ENCODE measurements around the gene CDKAL1. TPM values are rescaled to one million over a fixed set of nuclear protein-coding genes. Genes with fewer than 3 reads are reported as not detected.

CDKAL1 gene
- total RNA-seq, 6 experiments from 2014 or later: 9.2 to 14.3 (median 11.9) TPM

- H3K27me3 Mint-ChIP-seq (ENCODE audit: insufficient read depth): no peaks in the 10 kb centered on the region
- no peak for DNase-seq
- no peak overlapping the region for H3K4me3 Mint-ChIP-seq
- TF ChIP-seq CTCF (IDR thresholded peaks at IDR 0.05): no peak
- no peaks in the 10 kb centered on the region for H3K36me3 Mint-ChIP-seq (ENCODE audit: low read depth)
- H3K4me1 Mint-ChIP-seq (ENCODE audit: low read depth): peaks cover 3% of the 10 kb centered on the region
- H3K9me3 Mint-ChIP-seq: no peaks in the 10 kb centered on the region
- no peak overlapping the region for H3K27ac Mint-ChIP-seq
Observed at GRCh38 chr6:20797597-20797996, 263.3 kb downstream of the CDKAL1 start.

- DNase-seq: no peak
- Mint-ChIP-seq H3K27ac (no peak overlapping the region), H3K4me1 (ENCODE audit: low read depth) (peaks cover 17% of the 10 kb centered on the region), H3K27me3 (ENCODE audit: insufficient read depth) (no peaks in the 10 kb centered on the region), H3K4me3 (no peak overlapping the region), H3K9me3 (no peaks in the 10 kb centered on the region), H3K36me3 (ENCODE audit: low read depth) (no peaks in the 10 kb centered on the region)
- no peak for TF ChIP-seq CTCF (IDR thresholded peaks at IDR 0.05)
Observed at GRCh38 chr6:20800229-20800628, 266.0 kb downstream of the CDKAL1 start.

- H3K27me3 Mint-ChIP-seq (ENCODE audit: insufficient read depth): no peaks in the 10 kb centered on the region
- TF ChIP-seq CTCF (IDR thresholded peaks at IDR 0.05): no peak
- no peak overlapping the region for H3K27ac Mint-ChIP-seq
- no peak overlapping the region for H3K4me3 Mint-ChIP-seq
- H3K36me3 Mint-ChIP-seq (ENCODE audit: low read depth): peaks cover 2% of the 10 kb centered on the region
- H3K9me3 Mint-ChIP-seq: no peaks in the 10 kb centered on the region
- DNase-seq: no peak
- peaks cover 17% of the 10 kb centered on the region for H3K4me1 Mint-ChIP-seq (ENCODE audit: low read depth)
Observed at GRCh38 chr6:20800653-20801052, 266.4 kb downstream of the CDKAL1 start.

- Mint-ChIP-seq H3K36me3 (ENCODE audit: low read depth) (peaks cover 12% of the 10 kb centered on the region), H3K27ac (no peak overlapping the region; the same call in 1 of the 2 replicates), H3K4me3 (no peak overlapping the region), H3K4me1 (ENCODE audit: low read depth) (peaks cover 17% of the 10 kb centered on the region), H3K27me3 (ENCODE audit: insufficient read depth) (no peaks in the 10 kb centered on the region), H3K9me3 (peaks cover 4% of the 10 kb centered on the region)
- no peak for TF ChIP-seq CTCF (IDR thresholded peaks at IDR 0.05)
- no peak for DNase-seq
Observed at GRCh38 chr6:20801595-20801994, 267.3 kb downstream of the CDKAL1 start.

GRCh38 chr6:20802596-20802995 lies 268.3 kb downstream of the CDKAL1 start:
- H3K27me3 Mint-ChIP-seq (ENCODE audit: insufficient read depth): no peaks in the 10 kb centered on the region
- peaks cover 16% of the 10 kb centered on the region for H3K36me3 Mint-ChIP-seq (ENCODE audit: low read depth)
- H3K4me3 Mint-ChIP-seq: no peak overlapping the region
- peaks cover 8% of the 10 kb centered on the region for H3K9me3 Mint-ChIP-seq
- H3K4me1 Mint-ChIP-seq (ENCODE audit: low read depth): peaks cover 17% of the 10 kb centered on the region
- no peak overlapping the region for H3K27ac Mint-ChIP-seq
- TF ChIP-seq CTCF (IDR thresholded peaks at IDR 0.05): no peak
- no peak for DNase-seq

GRCh38 chr6:20805021-20805420 lies 270.8 kb downstream of the CDKAL1 start:
- Mint-ChIP-seq H3K27me3 (ENCODE audit: insufficient read depth) (no peaks in the 10 kb centered on the region), H3K27ac (no peak overlapping the region), H3K4me1 (ENCODE audit: low read depth) (peaks cover 32% of the 10 kb centered on the region), H3K9me3 (peaks cover 8% of the 10 kb centered on the region), H3K36me3 (ENCODE audit: low read depth) (peaks cover 16% of the 10 kb centered on the region), H3K4me3 (no peak overlapping the region)
- DNase-seq: no peak
- TF ChIP-seq CTCF (IDR thresholded peaks at IDR 0.05): no peak
